ENCODE results near the gene ADH1C. TPM values are rescaled to one million over a fixed set of nuclear protein-coding genes. Genes with fewer than 3 reads are reported as not detected.

The ADH1C gene
- total and polyA plus RNA-seq, 9 of the 15 experiments (the other 6 are each of a cell fraction or from before 2014, with no cell fraction given): 0.40 TPM; not detected in 8

DNA sequence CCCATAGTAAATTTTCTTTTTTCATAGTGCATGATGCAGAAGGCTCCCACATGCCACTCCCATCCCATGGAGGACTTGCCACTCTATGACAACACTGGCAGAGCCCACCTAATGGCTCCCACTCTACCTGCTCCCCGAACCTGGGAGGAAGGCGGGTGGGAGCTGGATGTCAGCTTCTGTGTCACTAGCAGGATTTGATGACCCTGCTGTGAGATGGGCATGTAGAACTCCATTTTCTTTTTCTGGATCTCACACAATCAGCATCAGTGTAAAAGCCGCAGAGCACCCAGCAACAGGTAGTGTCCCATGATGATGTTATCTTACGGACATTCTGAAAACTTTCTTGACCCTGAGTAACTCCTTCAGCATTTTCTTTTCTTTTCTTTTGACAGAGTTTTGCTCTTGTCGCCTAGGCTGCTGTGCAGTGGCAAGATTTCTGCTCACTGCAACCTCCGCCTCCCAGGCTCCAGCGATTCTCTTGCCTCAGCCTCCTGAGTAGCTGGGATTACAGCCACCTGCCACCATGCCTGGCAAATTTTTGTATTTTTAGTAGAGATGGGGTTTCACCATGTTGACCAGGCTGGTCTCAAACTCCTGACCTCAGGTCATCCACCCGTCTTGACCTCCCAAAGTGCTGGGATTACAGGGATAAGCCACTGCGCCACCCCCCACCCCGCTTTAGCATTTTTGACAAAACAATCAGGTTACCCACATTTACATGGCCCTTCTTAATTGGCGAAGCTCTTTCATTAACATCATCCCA is 46.7 kb downstream of the ADH1C start (continued):
- TF ChIP-seq, protein P1, sequence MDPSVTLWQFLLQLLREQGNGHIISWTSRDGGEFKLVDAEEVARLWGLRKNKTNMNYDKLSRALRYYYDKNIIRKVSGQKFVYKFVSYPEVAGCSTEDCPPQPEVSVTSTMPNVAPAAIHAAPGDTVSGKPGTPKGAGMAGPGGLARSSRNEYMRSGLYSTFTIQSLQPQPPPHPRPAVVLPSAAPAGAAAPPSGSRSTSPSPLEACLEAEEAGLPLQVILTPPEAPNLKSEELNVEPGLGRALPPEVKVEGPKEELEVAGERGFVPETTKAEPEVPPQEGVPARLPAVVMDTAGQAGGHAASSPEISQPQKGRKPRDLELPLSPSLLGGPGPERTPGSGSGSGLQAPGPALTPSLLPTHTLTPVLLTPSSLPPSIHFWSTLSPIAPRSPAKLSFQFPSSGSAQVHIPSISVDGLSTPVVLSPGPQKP (CRISPR knock-in tag; IDR thresholded peaks at IDR 0.05): no peak
- TF ChIP-seq TCF3 (CRISPR knock-in tag; IDR thresholded peaks at IDR 0.05) (no peak), TSC22D4 (tag; IDR thresholded peaks at IDR 0.05) (no peak), MCM2 (IDR thresholded peaks at IDR 0.05; ENCODE audit: low read depth) (no peak)
- TF ChIP-seq, protein P2, sequence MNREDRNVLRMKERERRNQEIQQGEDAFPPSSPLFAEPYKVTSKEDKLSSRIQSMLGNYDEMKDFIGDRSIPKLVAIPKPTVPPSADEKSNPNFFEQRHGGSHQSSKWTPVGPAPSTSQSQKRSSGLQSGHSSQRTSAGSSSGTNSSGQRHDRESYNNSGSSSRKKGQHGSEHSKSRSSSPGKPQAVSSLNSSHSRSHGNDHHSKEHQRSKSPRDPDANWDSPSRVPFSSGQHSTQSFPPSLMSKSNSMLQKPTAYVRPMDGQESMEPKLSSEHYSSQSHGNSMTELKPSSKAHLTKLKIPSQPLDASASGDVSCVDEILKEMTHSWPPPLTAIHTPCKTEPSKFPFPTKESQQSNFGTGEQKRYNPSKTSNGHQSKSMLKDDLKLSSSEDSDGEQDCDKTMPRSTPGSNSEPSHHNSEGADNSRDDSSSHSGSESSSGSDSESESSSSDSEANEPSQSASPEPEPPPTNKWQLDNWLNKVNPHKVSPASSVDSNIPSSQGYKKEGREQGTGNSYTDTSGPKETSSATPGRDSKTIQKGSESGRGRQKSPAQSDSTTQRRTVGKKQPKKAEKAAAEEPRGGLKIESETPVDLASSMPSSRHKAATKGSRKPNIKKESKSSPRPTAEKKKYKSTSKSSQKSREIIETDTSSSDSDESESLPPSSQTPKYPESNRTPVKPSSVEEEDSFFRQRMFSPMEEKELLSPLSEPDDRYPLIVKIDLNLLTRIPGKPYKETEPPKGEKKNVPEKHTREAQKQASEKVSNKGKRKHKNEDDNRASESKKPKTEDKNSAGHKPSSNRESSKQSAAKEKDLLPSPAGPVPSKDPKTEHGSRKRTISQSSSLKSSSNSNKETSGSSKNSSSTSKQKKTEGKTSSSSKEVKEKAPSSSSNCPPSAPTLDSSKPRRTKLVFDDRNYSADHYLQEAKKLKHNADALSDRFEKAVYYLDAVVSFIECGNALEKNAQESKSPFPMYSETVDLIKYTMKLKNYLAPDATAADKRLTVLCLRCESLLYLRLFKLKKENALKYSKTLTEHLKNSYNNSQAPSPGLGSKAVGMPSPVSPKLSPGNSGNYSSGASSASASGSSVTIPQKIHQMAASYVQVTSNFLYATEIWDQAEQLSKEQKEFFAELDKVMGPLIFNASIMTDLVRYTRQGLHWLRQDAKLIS (CRISPR knock-in tag; IDR thresholded peaks at IDR 0.05): no peak
- TF ChIP-seq, protein P3, sequence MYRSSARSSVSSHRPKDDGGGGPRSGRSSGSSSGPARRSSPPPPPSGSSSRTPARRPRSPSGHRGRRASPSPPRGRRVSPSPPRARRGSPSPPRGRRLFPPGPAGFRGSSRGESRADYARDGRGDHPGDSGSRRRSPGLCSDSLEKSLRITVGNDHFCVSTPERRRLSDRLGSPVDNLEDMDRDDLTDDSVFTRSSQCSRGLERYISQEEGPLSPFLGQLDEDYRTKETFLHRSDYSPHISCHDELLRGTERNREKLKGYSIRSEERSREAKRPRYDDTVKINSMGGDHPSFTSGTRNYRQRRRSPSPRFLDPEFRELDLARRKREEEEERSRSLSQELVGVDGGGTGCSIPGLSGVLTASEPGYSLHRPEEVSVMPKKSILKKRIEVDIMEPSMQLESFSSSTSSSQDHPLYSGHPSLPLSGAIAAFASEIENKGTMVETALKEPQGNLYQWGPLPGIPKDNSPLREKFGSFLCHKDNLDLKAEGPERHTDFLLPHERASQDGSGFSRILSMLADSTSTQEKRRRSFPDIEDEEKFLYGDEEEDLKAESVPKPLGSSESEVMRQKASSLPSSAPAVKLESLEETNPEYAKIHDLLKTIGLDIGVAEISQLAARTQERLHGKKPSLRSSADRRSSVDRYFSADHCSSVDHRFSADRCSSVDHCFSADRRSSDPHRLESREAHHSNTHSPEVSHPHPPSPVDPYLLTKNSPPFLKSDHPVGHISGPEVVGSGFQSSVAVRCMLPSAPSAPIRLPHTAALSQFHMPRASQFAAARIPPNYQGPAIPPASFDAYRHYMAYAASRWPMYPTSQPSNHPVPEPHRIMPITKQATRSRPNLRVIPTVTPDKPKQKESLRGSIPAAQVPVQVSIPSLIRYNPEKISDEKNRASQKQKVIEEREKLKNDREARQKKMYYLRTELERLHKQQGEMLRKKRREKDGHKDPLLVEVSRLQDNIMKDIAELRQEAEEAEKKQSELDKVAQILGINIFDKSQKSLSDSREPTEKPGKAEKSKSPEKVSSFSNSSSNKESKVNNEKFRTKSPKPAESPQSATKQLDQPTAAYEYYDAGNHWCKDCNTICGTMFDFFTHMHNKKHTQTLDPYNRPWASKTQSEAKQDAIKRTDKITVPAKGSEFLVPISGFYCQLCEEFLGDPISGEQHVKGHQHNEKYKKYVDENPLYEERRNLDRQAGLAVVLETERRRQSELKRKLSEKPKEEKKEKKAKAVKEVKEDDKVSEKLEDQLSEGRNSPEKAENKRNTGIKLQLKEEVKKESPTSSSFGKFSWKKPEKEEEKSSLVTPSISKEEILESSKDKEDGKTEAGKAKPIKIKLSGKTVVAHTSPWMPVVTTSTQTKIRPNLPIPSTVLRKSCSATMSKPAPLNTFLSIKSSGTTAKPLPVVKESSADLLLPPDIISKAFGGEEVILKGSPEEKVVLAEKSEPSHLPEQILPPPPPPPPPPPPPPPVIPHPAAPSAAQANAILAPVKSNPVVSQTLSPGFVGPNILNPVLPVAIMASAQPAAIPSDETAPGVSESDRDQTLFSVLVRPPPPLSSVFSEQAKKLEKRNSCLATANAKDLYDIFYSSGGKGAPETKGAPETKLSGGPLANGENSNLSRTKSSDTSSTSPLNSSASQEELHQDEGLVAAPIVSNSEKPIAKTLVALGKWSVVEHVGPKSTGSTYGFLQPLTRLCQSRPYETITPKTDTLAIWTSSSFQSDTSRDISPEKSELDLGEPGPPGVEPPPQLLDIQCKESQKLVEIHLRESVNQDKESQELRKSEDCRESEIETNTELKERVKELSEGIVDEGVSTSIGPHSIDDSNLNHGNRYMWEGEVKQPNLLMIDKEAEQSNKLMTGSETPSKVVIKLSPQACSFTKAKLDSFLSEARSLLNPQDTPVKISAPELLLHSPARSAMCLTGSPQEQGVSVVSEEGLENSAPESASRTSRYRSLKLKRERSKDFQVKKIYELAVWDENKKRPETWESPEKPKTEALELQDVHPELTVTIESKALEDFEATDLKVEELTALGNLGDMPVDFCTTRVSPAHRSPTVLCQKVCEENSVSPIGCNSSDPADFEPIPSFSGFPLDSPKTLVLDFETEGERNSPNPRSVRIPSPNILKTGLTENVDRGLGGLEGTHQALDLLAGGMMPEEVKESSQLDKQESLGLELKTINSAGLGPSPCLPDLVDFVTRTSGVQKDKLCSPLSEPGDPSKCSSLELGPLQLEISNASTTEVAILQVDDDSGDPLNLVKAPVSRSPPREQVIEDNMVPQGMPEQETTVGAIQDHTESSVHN (IDR thresholded peaks at IDR 0.05; ENCODE audit: borderline replicate concordance in 1 of 2, low read depth in 1 of 2): no peak
